HEK293T (cell line): ENCODE results near the gene PBOV1.

Experiments
- ELF4 ChIP-seq: fragments of 450-650 bp; IDR thresholded peaks from 2 replicates; pipeline ENCODE4 v1.6.1; 2017; ENCODE audit warnings: antibody characterized with exemption
- FOXA1 ChIP-seq: fragments of 450-650 bp; IDR thresholded peaks from 2 replicates; pipeline ENCODE4 v1.6.1; 2016; ENCODE audit warnings: mild to moderate bottlenecking
- NFRKB ChIP-seq: fragments of 450-650 bp; IDR thresholded peaks from 2 replicates; pipeline ENCODE4 v1.6.1; 2016; ENCODE audit warnings: mild to moderate bottlenecking, moderate library complexity
- SP1 ChIP-seq: fragments of 450-650 bp; IDR thresholded peaks from 2 replicates; pipeline ENCODE4 v1.6.1; 2017
- TARDBP ChIP-seq: fragments of 450-650 bp; IDR thresholded peaks from 2 replicates; pipeline ENCODE4 v1.6.1; 2016

DNA sequence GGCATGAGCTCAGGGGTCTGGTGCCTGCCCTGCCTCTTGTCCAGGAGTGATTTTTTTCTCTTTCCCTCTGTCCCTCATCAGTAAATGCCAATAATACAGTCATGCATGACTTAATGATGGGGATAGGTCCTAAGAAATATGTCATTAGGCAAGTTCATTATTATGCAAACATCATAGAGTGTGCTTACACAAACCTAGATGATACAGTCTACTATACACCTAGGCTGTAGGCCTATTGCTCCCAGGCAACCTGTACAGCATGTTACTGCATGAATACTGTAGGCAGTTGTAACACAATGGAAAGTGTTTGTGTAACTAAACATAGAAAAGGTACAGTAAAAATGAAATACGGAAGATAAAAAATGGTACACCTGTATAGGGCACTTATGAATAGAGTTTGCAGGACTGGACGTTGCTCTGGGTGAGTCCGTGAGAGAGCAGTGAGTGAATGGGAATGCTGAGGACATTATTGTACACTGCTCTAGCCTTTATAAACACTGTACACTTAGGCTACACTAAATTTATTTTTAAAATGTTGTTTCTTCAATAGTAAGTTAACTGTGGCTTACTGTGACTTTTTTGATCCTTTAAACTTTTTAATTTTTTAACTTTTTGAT lies 22.1 kb downstream of the PBOV1 start:
- TF ChIP-seq TARDBP (no peak), ELF4 (no peak), NFRKB (no peak), FOXA1 (no peak), SP1 (no peak)
